ENCODE measurements around the gene NOL11. TPM values are rescaled to one million over a fixed set of nuclear protein-coding genes. Genes with fewer than 3 reads are reported as not detected.

NOL11 gene
- total and polyA plus RNA-seq, 2 experiments from 2014 or later: 116 to 130 TPM

GRCh38 chr17:67785122-67785477 is 67.4 kb downstream of the NOL11 start:
- no peak for ATAC-seq
- peak overlapping the region; percentile 86; the same call in 1 of the 2 replicates for H2AFZ ChIP-seq
- no peaks in the 10 kb centered on the region for H4K20me1 ChIP-seq (replicated peaks; ENCODE audit: insufficient read depth)
- H3K27me3 ChIP-seq (ENCODE audit: insufficient read depth): no peaks in the 10 kb centered on the region
- H3K27ac Mint-ChIP-seq: no peak overlapping the region
- H3K4me3 ChIP-seq: no peak overlapping the region
- H3K9me2 ChIP-seq (ENCODE audit: insufficient read depth): no peaks in the 10 kb centered on the region
- 0 out of 2 replicates have a peak, but pooled peaks cover 3% of the 10 kb centered on the region for H3F3A ChIP-seq (replicated peaks; ENCODE audit: low read depth)
- H3K4me1 Mint-ChIP-seq: no peaks in the 10 kb centered on the region
- TF ChIP-seq EZH2 (IDR thresholded peaks at IDR 0.05; ENCODE audit: low read depth, unreplicated experiment) (no peak), STAT1 (IDR thresholded peaks at IDR 0.05; ENCODE audit: unreplicated experiment) (no peak), CTCF (conservative IDR thresholded peaks at IDR 0.05; ENCODE audit: low read depth in 2 of 2) (no peak), POLR2AphosphoS5 (IDR thresholded peaks at IDR 0.05; ENCODE audit: low read depth) (no peak), NANOG (IDR thresholded peaks at IDR 0.05; ENCODE audit: borderline replicate concordance) (no peak), ZNF114 (CRISPR knock-in tag; IDR thresholded peaks at IDR 0.05) (no peak), ZNF331 (CRISPR knock-in tag; IDR thresholded peaks at IDR 0.05; ENCODE audit: low read depth) (no peak)
- TF ChIP-seq, protein P1, sequence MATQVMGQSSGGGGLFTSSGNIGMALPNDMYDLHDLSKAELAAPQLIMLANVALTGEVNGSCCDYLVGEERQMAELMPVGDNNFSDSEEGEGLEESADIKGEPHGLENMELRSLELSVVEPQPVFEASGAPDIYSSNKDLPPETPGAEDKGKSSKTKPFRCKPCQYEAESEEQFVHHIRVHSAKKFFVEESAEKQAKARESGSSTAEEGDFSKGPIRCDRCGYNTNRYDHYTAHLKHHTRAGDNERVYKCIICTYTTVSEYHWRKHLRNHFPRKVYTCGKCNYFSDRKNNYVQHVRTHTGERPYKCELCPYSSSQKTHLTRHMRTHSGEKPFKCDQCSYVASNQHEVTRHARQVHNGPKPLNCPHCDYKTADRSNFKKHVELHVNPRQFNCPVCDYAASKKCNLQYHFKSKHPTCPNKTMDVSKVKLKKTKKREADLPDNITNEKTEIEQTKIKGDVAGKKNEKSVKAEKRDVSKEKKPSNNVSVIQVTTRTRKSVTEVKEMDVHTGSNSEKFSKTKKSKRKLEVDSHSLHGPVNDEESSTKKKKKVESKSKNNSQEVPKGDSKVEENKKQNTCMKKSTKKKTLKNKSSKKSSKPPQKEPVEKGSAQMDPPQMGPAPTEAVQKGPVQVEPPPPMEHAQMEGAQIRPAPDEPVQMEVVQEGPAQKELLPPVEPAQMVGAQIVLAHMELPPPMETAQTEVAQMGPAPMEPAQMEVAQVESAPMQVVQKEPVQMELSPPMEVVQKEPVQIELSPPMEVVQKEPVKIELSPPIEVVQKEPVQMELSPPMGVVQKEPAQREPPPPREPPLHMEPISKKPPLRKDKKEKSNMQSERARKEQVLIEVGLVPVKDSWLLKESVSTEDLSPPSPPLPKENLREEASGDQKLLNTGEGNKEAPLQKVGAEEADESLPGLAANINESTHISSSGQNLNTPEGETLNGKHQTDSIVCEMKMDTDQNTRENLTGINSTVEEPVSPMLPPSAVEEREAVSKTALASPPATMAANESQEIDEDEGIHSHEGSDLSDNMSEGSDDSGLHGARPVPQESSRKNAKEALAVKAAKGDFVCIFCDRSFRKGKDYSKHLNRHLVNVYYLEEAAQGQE (IDR thresholded peaks at IDR 0.05; ENCODE audit: unreplicated experiment): no peak
- H3K27me3 Mint-ChIP-seq (ENCODE audit: insufficient read depth, low read depth, poor library complexity): no peaks in the 10 kb centered on the region
- no peak overlapping the region for H3K27ac ChIP-seq (ENCODE audit: low read depth)
- no peaks in the 10 kb centered on the region for H3K79me2 ChIP-seq (replicated peaks; ENCODE audit: insufficient read depth)
- H3K9me3 Mint-ChIP-seq: no peaks in the 10 kb centered on the region
- H3K36me3 Mint-ChIP-seq (ENCODE audit: low read depth): no peaks in the 10 kb centered on the region
- no peak overlapping the region for H3K4me2 ChIP-seq
- H3K36me3 ChIP-seq (ENCODE audit: insufficient read depth): no peaks in the 10 kb centered on the region
- DNase-seq (ENCODE audit: low spot score): no peak
- H3K4me1 ChIP-seq (ENCODE audit: insufficient read depth): no peaks in the 10 kb centered on the region
- H3K4me3 Mint-ChIP-seq: no peak overlapping the region

- H3K27me3 ChIP-seq (ENCODE audit: insufficient read depth): no peaks in the 10 kb centered on the region
- no peak overlapping the region for H3K4me3 ChIP-seq
- ATAC-seq (no peak), DNase-seq (ENCODE audit: low spot score) (no peak)
- no peaks in the 10 kb centered on the region for H3K36me3 ChIP-seq (ENCODE audit: insufficient read depth)
- 0 out of 2 replicates have a peak, but pooled peaks cover 3% of the 10 kb centered on the region for H3F3A ChIP-seq (replicated peaks; ENCODE audit: low read depth)
- H3K36me3 Mint-ChIP-seq (ENCODE audit: low read depth): no peaks in the 10 kb centered on the region
- no peaks in the 10 kb centered on the region for H3K9me3 Mint-ChIP-seq
- no peak for TF ChIP-seq STAT1 (IDR thresholded peaks at IDR 0.05; ENCODE audit: unreplicated experiment)
- no peak for TF ChIP-seq EZH2phosphoT487 (IDR thresholded peaks at IDR 0.05; ENCODE audit: unreplicated experiment)
- TF ChIP-seq ZNF114 (CRISPR knock-in tag; IDR thresholded peaks at IDR 0.05): no peak
- H2AFZ ChIP-seq: no peak overlapping the region
- no peak overlapping the region for H3K4me3 Mint-ChIP-seq
- H3K79me2 ChIP-seq (replicated peaks; ENCODE audit: insufficient read depth): no peaks in the 10 kb centered on the region
- no peak overlapping the region for H3K4me2 ChIP-seq
- H3K27ac Mint-ChIP-seq: no peak overlapping the region
- no peaks in the 10 kb centered on the region for H3K27me3 Mint-ChIP-seq (ENCODE audit: insufficient read depth, low read depth, poor library complexity)
- no peaks in the 10 kb centered on the region for H3K4me1 Mint-ChIP-seq
- no peak overlapping the region for H3K27ac ChIP-seq (ENCODE audit: low read depth)
- H4K20me1 ChIP-seq (replicated peaks; ENCODE audit: insufficient read depth): no peaks in the 10 kb centered on the region
- H3K4me1 ChIP-seq (ENCODE audit: insufficient read depth): no peaks in the 10 kb centered on the region
- H3K9me2 ChIP-seq (ENCODE audit: insufficient read depth): no peaks in the 10 kb centered on the region
Observed at GRCh38 chr17:67785504-67785903, 67.8 kb downstream of the NOL11 start.

Small RNAs within 50 kb of the gene (small RNA-seq; reads per million reads assigned to genes)
- 1.6 reads per million, percentile 75 among the genes with 10 or more reads in this experiment for gene SNORA38B (ENCODE audit: low replicate concordance)

Other genes with a start within 250 kb of the NOL11 start
- gene BPTF, start 107.6 kb downstream of the NOL11 start, total RNA-seq (2014; rRNA removed; shearing (Covaris generic)): 179 and 185 TPM in 2 replicates
- 148 and 161 TPM in 2 replicates for gene BPTF, start 107.6 kb downstream of the NOL11 start, polyA plus RNA-seq (2016; fragmentation: Nextera tagmentation; extraction: Ambion mirVana)

Data from GM23338 (cell line).